Transverse colon (tissue), 4 donors: Measurements from ENCODE around the gene SFXN5. TPM values are rescaled to one million over a fixed set of nuclear protein-coding genes. Genes with fewer than 3 reads are reported as not detected.

ENCODE experiments used
- DNase-seq: peaks from one replicate; pipeline ENCODE4 v3.0.0-alpha.2; 2019
- H3K27ac ChIP-seq, 4 donors: fragments of 200-600 bp; sonication (generic); 2 replicates each; pipeline ENCODE4 v1.5.1; 2016 to 2018; ENCODE audit warnings: inconsistent platforms in 4 of 4
- H3K27me3 ChIP-seq: fragments of 200-600 bp; sonication (generic); 2 replicates; pipeline ENCODE4 v1.5.1; 2017; ENCODE audit warnings: inconsistent platforms
- H3K36me3 ChIP-seq, 4 donors: fragments of 200-600 bp; sonication (generic); 2 replicates each; pipeline ENCODE4 v1.5.1; 2017 to 2019; ENCODE audit warnings: inconsistent platforms in 4 of 4
- H3K4me1 ChIP-seq, 4 donors: fragments of 200-600 bp; sonication (generic); 2 replicates each; pipeline ENCODE4 v1.5.1; 2017 to 2020; ENCODE audit warnings: inconsistent platforms in 4 of 4
- H3K4me3 ChIP-seq, 4 donors: fragments of 200-600 bp; sonication (generic); 1 replicate in 1 of 4; 2 replicates in 3 of 4; pipeline versions ENCODE4 v1.5.1 to v1.6.1; 2017 to 2019; ENCODE audit warnings: inconsistent platforms in 4 of 4
- H3K9me3 ChIP-seq, 2 donors: fragments of 200-600 bp; sonication (generic); 2 replicates each; pipeline ENCODE4 v1.5.1; 2017 to 2019; ENCODE audit warnings: inconsistent platforms in 2 of 2
- EP300 ChIP-seq: sonication (generic); formaldehyde crosslinking; IDR thresholded peaks from one replicate; pipeline ENCODE4 v1.6.1; 2017; ENCODE audit warnings: antibody characterized with exemption, low read depth
- POLR2A ChIP-seq: fragments of 450-650 bp; IDR thresholded peaks from one replicate; pipeline ENCODE4 v1.6.1; 2016; ENCODE audit warnings: antibody characterized with exemption, mild to moderate bottlenecking, moderate library complexity
- POLR2AphosphoS5 ChIP-seq, 3 donors: sonication (generic); formaldehyde crosslinking; IDR thresholded peaks; one replicate each; pipeline ENCODE4 v1.6.1; 2016; ENCODE audit warnings: antibody characterized with exemption in 3 of 3
- WGBS, 2 donors: methylation state at CpG; one replicate each; pipeline ENCODE4 v1.1.5; 2018; ENCODE audit warnings: low coverage in 1 of 2; 5-methylcytosine and 5-hydroxymethylcytosine counted together
- in situ Hi-C, 4 donors: fragments of 200-750 bp; cut with MboI; loops; one replicate each; pipeline versions ENCODE4 v1.15.0 to v1.15.1; 2017; ENCODE audit warnings: low sequenced_read_pairs in 3 of 4, low pct_ligation_motif_present in 1 of 4, low pct_unique_long_range_greater_than_20kb in 1 of 4
- intact Hi-C: fragments of 100-400 bp; cut with DNase I; formaldehyde crosslinking; loops from one replicate; pipeline ENCODE4 v1.15.1; 2023; ENCODE audit warnings: low total_unique reads
- total RNA-seq, 4 donors: library from RNA; depleted of rRNA; stranded (reverse); fragments of >200 nt; gene quantifications; one replicate each; pipeline ENCODE4 v1.1.0, GENCODE V29; 2016
- TF ChIP-seq, protein P1 (sequence below), 5 experiments: fragments of 200-600 bp in 3 of 5; fragments of 450-650 bp in 2 of 5; sonication (generic) in 3 of 5; IDR thresholded peaks; 1 replicate in 2 of 5; 2 replicates in 3 of 5; pipeline ENCODE4 v1.5.1; 2016 to 2017; ENCODE audit warnings: antibody characterized with exemption in 5 of 5, inconsistent platforms in 3 of 5, mild to moderate bottlenecking in 2 of 5, moderate library complexity in 1 of 5

Gene SFXN5
- total RNA-seq, 4 donors from 2014 or later = 12.3 to 98.4 (median 42.7) TPM

DNA sequence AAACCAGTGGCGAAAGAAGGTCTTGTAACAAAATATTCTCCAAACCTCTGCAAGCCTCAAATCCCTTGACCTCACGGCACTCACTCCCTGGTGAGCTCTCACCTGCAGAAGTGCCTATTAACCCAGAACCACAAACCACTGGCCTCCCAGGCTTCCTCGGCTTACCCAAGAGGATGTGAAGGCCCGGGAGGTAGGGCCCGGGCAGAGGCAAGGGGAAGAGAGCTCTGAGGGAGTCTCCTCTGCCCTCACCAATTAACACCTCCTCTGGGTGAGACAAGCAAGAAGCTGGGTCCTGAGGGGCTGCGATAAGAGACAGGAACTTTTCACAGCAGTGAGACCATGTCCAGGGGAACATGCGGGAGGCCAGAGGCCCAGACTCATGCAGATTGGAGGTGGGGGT is 100.5 kb downstream of the SFXN5 start:
- Histone ChIP-seq H3K36me3 (no peaks in the 10 kb centered on the region), H3K27ac (no peak overlapping the region), H3K9me3 (no peaks in the 10 kb centered on the region), H3K4me3 (no peak overlapping the region), H3K27me3 (no peaks in the 10 kb centered on the region), H3K4me1 (no peaks in the 10 kb centered on the region)
- in situ Hi-C loops = no loop called here
- intact Hi-C loops = loop anchor here (5.0 kb wide), 1 partner anchor 79 kb away; no protein-coding TSS in a partner anchor
- DNase-seq = no peak
- WGBS, 2 donors = 91% methylated on average over 7 of the region's 7 CpGs; no CpG with 5 or more reads in 1 of the 2 donors
- TF ChIP-seq POLR2AphosphoS5 (IDR thresholded peaks at IDR 0.05) (no peak), POLR2A (no peak), EP300 (no peak)
- TF ChIP-seq, protein P1, sequence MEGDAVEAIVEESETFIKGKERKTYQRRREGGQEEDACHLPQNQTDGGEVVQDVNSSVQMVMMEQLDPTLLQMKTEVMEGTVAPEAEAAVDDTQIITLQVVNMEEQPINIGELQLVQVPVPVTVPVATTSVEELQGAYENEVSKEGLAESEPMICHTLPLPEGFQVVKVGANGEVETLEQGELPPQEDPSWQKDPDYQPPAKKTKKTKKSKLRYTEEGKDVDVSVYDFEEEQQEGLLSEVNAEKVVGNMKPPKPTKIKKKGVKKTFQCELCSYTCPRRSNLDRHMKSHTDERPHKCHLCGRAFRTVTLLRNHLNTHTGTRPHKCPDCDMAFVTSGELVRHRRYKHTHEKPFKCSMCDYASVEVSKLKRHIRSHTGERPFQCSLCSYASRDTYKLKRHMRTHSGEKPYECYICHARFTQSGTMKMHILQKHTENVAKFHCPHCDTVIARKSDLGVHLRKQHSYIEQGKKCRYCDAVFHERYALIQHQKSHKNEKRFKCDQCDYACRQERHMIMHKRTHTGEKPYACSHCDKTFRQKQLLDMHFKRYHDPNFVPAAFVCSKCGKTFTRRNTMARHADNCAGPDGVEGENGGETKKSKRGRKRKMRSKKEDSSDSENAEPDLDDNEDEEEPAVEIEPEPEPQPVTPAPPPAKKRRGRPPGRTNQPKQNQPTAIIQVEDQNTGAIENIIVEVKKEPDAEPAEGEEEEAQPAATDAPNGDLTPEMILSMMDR (IDR thresholded peaks at IDR 0.05) = no peak

DNA sequence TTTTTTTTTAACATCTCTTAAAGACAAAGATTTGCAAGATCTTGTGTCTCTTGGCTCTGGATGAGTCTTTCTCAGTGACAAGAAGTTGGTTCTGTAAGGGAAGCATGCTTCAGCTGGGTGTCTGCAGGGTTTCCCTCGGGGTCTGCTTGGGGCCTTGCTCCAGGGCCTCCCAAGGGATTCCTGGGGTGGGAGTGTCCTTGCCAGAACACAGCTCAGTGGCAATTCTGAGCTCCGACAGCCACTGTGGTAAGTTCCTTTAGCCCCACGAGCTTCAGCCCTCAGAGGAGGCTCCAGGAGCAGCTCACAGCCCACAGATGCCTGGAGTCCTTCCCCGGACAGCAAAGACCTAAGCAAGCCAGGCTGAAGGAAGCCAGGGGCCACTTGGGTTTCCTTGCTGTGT is 101.8 kb downstream of the SFXN5 start:
- intact Hi-C loops = loop anchor here (5.0 kb wide), 1 partner anchor 77 kb away; no protein-coding TSS in a partner anchor
- 89% methylated on average over 4 of the region's 4 CpGs; no CpG with 5 or more reads in 1 of the 2 donors for WGBS, 2 donors

DNA sequence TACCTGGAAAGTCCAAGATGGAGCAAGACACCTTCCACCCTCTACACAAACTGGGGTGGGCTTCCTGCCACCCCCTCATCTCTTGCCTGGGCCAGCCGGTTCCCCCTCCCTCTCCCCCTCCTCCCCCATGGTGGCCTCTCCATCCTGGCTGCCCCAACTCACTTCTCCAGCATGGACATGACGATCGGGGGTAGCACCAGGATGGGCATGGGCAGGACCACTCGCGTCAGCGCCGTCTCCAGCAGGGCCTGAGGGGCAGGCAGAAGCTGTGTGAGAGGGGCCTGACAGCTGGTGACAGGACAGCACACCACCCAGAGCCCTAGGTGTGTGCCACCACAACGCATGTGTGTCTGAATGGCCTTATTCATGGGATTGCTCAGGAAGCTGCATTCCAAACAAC is 103.2 kb downstream of the SFXN5 start:
- Histone ChIP-seq H3K4me3 (no peak overlapping the region), H3K9me3 (no peaks in the 10 kb centered on the region), H3K36me3 (no peaks in the 10 kb centered on the region), H3K4me1 (no peaks in the 10 kb centered on the region), H3K27me3 (no peaks in the 10 kb centered on the region), H3K27ac (no peak overlapping the region)
- WGBS, 2 donors = 91% methylated on average over 8 of the region's 8 CpGs; no CpG with 5 or more reads in 1 of the 2 donors
- TF ChIP-seq POLR2AphosphoS5 (IDR thresholded peaks at IDR 0.05) = no peak
- intact Hi-C loops = no loop called here
- no peak for DNase-seq
- in situ Hi-C loops = no loop called here

More for the DNA sequence above, 101.8 kb downstream of the SFXN5 start:
- TF ChIP-seq EP300 (no peak), POLR2A (no peak), POLR2AphosphoS5 (IDR thresholded peaks at IDR 0.05) (no peak)
- TF ChIP-seq, protein P1 (IDR thresholded peaks at IDR 0.05) = no peak
- in situ Hi-C loops = no loop called here
- no peaks in the 10 kb centered on the region for H3K36me3 ChIP-seq
- no peak for DNase-seq
- H3K9me3 ChIP-seq = no peaks in the 10 kb centered on the region
- no peaks in the 10 kb centered on the region for H3K4me1 ChIP-seq
- no peaks in the 10 kb centered on the region for H3K27me3 ChIP-seq
- no peak overlapping the region for H3K27ac ChIP-seq
- no peak overlapping the region for H3K4me3 ChIP-seq

DNA sequence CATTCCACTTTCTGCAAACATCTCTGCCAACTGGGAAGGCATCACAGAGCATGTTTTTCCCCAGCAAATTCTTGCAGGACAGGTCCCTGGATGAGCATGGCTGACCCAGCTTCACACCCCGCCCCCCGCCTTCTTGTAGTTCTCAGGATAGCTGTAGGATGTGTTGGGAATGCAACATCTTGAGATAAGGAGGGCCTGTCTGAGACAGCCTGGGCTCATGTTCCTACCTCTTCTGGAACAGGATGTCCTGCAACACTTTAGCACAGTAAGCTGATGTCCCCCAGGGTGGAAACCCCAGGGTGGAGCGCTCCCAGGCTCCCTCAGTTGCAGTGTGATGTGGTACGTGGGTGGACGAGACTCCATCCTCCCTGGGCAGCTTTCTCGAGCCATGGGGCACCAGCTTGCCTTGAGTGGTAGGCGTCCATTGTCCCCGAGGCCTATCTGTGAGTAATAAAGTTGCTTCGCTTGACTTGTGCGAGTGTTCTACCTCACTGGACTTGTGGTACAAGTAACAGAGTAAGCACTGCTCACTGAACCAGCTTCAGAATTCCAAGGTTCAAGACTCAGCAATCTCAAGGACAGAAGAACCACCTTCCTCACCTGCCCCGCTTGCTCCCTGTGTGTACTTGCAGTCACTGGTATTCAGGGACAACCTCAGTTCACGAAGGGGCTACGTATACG is 105.6 kb downstream of the SFXN5 start:
- 91% methylated on average over 14 of the region's 14 CpGs; no CpG with 5 or more reads in 1 of the 2 donors for WGBS, 2 donors
- TF ChIP-seq, protein P1 (IDR thresholded peaks at IDR 0.05) = no peak
- TF ChIP-seq EP300 (no peak), POLR2AphosphoS5 (IDR thresholded peaks at IDR 0.05) (no peak), POLR2A (no peak)
- Histone ChIP-seq H3K9me3 (no peaks in the 10 kb centered on the region), H3K27ac (no peak overlapping the region), H3K27me3 (no peaks in the 10 kb centered on the region), H3K36me3 (no peaks in the 10 kb centered on the region), H3K4me1 (no peaks in the 10 kb centered on the region), H3K4me3 (no peak overlapping the region)
- DNase-seq = no peak
- in situ Hi-C loops = no loop called here
- intact Hi-C loops = no loop called here
